HG03457 (cell line): ENCODE data around the gene IL36RN.

ENCODE experiments used
- ATAC-seq: cut with Tn5 transposase; IDR thresholded peaks from one replicate; pipeline ENCODE4 v1.9.1; 2021; ENCODE audit warnings: moderate number of reproducible peaks; ENCODE audit not compliant: unreplicated experiment

IL36RN gene

GRCh38 chr2:113046465-113046864, 12.5 kb upstream of the IL36RN start:
- ATAC-seq: no peak

DNA sequence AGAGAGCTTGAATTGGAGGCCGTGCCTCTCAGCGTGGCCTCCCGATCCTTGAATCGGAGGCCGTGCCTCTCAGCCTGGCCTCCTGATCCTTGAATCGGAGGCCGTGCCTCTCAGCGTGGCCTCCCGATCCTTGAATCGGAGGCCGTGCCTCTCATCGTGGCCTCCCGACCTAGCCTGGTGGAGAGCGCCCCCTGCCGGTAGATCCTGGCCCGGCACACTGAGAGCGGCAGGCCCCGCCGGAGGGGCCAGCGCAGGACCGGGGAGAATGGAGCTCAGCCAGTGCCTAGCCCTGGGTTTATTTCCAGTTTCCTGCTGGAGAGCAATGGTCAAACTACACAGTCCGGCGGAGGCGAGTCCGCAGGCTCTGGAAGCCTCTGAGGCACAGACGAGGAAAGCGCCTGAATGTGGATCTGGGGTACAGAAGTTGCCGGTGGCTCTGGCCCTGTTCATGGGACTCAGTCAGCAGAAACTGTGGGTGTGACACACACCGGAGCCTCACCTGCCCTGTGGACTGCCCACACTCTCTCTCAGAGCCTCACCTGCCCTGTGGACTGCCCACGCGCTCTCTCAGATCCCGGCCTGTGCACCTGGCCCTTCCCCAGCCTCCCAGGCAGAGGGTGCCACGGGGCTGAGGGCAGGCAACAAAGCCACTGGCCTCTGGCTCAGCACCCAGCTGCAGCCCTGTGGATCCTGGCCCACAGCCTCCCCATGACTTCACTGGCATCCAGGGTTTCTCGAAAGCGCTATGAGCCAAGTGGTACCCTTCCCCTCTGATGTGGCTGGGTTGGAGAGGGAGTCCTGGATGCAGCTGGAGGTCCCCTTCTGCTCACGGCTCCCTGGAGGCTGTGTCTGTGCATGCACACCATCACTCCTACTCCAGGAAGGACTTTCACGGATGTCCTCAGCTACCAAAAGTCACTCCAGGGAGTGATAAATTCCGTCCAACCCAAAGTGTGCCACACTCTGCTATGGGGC, 7.8 kb upstream of the IL36RN start:
- no peak for ATAC-seq

- ATAC-seq: no peak
These were observed 6.5 kb upstream of the IL36RN start, which contains the start of gene IL36B for GRCh38 chr2:113052396-113052917. TSS of gene IL36B (minus strand) at chr2:113052867.

DNA sequence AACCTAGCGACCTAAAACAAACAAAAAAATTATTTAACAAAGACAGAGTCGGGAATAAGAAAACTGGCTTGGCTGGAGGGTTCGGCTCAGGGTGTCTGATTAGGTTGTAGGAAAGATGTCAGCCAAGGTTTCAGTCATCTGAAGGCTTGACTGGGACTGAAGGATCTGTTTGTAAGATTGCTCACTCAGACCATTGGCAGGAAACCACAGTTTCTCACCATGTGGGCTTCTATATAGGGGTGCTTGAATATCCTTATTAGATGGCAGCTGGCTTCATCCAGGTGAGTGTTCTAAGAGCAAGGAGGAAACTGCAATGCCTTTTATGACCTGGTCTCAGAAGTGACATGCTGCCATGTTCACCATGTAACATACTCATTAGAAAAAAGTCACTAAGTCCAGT, 5.3 kb upstream of the IL36RN start:
- no peak for ATAC-seq

GRCh38 chr2:113054066-113054465, 4.9 kb upstream of the IL36RN start:
- ATAC-seq: no peak

DNA sequence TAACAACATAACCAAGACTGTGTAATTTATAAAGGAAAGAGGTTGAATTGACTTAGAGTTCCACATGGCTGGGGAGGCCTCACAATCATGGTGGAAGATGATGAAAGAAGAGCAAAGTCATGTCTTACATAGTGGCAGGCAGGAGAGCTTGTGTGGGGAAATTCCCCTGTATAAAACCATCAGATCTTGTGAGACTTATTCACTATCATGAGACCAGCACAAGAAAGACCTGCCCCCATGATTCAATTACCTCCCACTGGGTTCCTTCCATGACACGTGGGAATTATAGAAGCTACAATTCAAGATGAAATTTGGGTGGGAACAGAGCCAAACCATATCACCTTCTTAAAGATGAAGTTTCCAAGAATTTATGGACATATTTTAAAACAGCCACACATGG, 2.5 kb upstream of the IL36RN start:
- no peak for ATAC-seq

- ATAC-seq: no peak
These were observed 1.9 kb upstream of the IL36RN start for GRCh38 chr2:113057117-113057516.

DNA sequence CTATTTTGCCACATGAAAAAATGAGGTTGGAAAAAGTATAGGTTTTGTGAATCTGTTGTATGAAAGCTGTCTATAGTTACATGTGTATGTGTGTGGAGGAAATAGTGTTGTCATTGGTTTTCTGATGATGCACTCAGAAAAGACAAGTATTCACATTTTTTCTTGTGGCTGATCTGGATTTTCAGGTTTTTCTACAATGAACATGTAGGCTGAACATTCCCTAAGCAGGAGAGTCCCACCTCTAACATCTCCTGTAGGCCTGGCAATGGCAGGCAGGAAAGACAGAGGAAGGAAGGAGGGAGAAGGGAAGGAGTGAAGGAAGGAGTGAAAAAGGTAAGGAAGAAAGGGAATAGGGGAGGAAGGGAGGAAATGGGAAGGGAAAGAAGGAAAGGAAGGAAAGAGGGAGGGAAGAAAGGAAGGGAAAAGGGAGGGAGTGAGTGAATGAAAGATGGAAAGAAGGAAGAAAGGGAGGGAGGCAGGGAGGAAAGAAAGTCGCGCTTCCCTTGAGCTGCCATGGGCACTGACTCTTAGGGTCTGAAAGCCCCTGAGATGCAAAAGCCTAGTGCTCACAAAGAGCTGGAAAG, 495 bp upstream of the IL36RN start:
- ATAC-seq: no peak

DNA sequence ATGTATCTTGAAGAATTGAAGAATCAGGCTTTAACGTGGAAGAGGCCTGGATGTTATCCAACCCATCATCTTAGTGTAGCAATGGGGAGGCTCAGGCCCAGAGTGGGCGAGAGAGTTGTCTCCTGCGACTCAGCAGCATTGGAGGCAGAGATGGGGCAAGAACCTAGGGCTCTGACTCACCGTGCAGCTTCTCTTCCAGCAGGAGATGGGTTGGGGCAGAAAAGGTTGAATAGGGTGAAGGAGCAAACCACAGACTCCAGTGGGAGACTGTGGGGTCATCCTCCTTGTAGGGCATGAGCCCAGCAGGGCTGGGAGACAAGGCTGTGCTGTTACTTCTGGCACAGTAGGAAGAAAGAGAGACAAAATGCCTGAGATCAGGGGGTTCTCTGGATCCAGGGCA, 1.4 kb downstream of the IL36RN start:
- no peak for ATAC-seq

DNA sequence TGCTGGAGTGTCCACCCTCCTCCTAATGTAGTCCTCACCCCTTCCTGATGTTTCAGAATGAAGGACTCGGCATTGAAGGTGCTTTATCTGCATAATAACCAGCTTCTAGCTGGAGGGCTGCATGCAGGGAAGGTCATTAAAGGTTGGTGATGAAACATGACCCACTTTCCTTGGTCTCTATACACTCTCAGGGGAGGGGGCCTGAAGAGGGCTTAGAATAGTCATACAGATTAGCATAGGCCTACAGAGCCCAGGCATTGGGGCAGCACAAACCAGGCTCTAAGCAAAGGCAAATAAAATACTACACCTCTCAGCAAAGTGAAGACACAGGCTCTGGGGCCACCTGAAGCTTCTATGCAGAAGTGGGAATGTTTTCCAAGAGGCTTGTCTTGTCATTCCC, 1.8 kb downstream of the IL36RN start:
- no peak for ATAC-seq

DNA sequence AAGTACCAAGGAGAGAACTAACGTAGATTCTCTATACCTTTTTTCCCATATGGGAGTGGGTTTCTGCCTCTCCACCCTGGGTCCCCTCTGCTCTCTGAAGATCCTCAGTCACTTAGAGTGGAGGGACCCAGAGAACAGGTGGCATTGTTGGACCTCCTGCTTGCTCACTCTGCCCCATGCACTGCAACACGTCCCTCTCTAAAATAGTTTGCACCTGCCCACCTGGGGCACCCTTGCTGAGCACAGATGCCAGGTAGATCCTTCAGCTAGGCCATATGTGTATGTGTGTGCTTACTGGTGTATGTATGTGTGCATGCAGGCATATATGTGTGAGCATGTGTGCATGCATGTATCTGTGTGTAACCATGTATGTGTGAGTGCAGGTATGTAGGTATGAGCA, 2.2 kb downstream of the IL36RN start:
- no peak for ATAC-seq

DNA sequence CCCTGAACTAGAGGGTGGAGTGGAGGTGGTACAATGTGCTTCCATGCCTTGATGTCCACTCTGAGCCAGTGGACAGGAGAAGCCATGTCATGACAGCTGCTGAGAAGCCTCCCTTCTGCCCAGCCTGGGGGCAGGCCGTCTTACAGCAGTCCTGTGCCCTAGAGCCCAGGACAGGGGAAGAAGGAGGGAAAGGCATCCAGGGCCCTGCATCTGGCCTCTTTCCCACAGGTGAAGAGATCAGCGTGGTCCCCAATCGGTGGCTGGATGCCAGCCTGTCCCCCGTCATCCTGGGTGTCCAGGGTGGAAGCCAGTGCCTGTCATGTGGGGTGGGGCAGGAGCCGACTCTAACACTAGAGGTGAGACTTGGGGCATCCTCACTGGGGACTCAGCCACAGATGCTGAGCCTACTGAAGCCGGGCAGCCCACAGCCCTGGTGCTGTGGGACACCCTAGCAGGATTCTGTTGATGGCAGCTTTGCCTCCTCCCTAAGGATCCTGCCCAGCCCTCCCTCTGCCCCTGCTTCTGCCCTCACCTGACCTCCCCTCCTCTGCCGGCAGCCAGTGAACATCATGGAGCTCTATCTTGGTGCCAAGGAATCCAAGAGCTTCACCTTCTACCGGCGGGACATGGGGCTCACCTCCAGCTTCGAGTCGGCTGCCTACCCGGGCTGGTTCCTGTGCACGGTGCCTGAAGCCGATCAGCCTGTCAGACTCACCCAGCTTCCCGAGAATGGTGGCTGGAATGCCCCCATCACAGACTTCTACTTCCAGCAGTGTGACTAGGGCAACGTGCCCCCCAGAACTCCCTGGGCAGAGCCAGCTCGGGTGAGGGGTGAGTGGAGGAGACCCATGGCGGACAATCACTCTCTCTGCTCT, 3.1 kb downstream of the IL36RN start:
- ATAC-seq: no peak

DNA sequence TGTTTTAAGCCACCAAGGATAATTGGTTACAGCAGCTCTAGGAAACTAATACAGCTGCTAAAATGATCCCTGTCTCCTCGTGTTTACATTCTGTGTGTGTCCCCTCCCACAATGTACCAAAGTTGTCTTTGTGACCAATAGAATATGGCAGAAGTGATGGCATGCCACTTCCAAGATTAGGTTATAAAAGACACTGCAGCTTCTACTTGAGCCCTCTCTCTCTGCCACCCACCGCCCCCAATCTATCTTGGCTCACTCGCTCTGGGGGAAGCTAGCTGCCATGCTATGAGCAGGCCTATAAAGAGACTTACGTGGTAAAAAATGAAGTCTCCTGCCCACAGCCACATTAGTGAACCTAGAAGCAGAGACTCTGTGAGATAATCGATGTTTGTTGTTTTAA, 5.3 kb downstream of the IL36RN start:
- no peak for ATAC-seq

DNA sequence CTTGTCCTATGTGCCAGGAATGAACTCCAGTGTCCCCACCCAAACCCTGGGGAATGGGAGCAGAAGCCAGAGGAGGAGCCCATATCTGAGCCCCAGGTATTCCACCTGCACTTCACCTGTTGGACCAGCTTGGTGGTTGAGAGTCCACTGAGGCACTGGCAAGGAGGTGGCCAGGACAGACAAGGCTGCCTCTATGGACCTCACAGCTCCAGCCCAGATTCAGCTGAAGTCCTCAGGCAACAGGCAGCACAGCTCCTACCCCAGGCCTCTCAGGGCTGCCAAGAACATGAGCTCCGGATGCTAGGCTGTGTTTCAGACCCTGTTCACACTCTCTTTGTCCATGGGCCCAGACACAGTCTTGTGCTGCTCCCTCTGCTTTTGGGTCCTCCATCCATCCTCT, 5.9 kb downstream of the IL36RN start:
- ATAC-seq: no peak

DNA sequence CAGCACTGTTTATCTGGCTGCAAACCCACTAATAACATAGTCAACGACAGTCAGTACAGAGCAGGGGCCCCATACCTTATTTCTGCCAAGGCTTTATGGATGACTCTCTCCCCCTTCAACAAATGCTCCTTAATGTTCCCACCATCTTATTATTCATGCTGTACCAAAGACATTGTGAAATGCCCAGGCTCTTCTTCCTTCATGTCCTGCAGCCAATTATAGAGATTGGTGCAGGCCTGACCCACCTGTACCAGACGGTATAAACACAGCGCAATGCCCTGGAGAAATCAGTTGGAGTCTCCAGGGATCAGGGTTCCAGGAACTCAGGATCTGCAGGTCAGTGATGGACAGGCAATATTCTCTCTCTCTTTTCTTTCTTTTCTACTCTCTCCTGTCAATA, 8.7 kb downstream of the IL36RN start, which contains the start of gene IL1F10:
Gene IL1F10, plus strand, starts transcription at position 290 of the 400 bp plus-strand sequence. CDS start 4,769 bp downstream, outside the sequence.
- no peak for ATAC-seq

GRCh38 chr2:113068249-113068648, 9.3 kb downstream of the IL36RN start:
- ATAC-seq: no peak

DNA sequence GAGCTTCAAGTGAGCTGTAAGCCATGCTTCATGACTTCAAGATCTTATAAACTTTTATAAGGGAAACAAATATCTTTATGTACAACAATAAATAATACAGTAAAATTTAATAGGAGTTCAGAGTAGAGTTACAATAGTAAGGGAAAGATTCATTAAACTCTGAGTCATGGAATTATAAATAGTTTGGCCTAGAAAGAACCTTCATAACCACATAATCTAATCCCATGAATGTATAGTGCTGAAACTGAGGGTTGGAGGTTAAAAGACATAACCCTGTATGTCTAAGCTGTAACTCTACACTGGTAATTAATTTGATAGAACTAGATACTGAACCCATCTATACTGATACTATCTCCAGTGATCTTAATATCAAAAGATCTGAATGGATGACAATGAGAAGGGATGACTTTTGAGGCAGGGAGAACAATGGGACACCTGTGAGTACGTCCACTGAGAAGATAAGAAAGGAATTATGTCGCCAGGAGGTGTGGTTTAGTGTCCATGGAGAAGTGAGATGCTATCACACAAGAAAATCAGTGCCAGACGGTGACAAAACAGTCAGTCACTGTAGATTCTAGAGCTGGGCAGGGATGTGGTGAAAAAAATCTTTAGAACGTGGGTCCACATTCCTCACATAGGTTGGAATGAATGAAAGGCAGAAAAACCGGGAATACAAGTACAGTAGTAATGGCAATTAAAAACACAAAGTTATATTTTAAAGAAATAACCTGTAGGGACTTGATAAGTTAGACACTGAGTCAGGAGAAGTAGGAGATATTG, 9.9 kb downstream of the IL36RN start:
- ATAC-seq: no peak

- ATAC-seq: no peak
These were observed 10.9 kb downstream of the IL36RN start for GRCh38 chr2:113069676-113070605.

- ATAC-seq: no peak
These were observed 11.6 kb downstream of the IL36RN start for GRCh38 chr2:113070606-113070975.
